SK-N-MC (cell line): ENCODE results near the gene TDO2.

Experiments
- EZH2 ChIP-seq: fragments of 200-600 bp; sonication (generic); IDR thresholded peaks from one replicate; pipeline ENCODE4 v1.6.1; 2017; ENCODE audit warnings: antibody characterized with exemption
- FOXP2 ChIP-seq: optimal IDR thresholded peaks from 2 replicates; pipeline ENCODE3; 2011; ENCODE audit warnings: mild to moderate bottlenecking, moderate library complexity; ENCODE audit not compliant: insufficient read depth; ENCODE audit errors: extremely low read length, control extremely low read depth
- POLR2AphosphoS5 ChIP-seq: IDR thresholded peaks from 2 replicates; pipeline ENCODE4 v1.6.1; 2012; ENCODE audit warnings: mild to moderate bottlenecking, low read depth, low read length, borderline replicate concordance

GRCh38 chr4:155952501-155952901 lies 49.0 kb downstream of the TDO2 start:
- TF ChIP-seq POLR2AphosphoS5 (no peak), EZH2 (no peak), FOXP2 (no peak)
